GM12801 (cell line): ENCODE results near the gene ZBTB7C.

ENCODE experiments used
- TF ChIP-seq, protein P1 (sequence below): IDR thresholded peaks from one replicate; pipeline ENCODE4 v1.5.1; 2011; ENCODE audit warnings: control low read depth; ENCODE audit not compliant: insufficient read length; ENCODE audit errors: extremely low read depth

The ZBTB7C gene

DNA sequence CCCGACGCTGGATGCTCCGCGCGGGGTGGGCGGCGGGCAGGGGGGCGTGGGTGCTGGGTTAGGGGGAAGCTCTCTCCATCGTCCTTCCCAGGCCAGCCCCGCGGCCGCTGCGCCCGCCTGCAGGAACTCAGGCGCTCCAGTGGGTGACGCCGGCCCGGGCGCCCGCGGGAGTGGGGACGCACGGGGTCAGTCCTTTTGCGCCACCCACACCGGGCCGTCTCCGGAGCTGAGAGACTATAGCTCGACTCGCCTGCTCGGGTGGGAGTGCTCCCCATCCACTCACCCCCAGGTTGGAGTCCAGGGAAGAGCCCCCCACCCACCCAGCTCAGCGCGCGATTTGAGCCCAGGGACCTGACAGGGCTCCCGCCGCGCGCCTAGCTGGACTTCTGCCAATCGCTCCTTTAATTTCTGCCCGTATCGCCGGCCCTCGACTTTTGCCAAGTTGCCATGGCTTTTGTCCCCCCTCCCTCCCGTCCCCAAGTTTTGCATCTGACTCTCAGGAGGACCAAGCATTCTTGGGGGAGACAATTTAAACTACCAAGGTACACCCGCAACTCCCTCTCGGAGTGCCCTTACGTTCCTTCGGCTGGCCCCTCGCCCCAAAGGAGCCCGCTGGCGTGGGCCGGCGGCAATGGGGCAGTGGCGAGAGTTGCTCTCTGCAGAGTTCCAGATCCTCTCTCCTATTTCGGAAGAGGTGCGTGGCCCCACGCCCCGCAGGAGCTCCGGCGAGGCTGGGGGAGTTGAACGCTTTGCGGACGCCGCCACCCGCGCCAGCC lies 272.9 kb downstream of the ZBTB7C start:
- TF ChIP-seq, protein P1, sequence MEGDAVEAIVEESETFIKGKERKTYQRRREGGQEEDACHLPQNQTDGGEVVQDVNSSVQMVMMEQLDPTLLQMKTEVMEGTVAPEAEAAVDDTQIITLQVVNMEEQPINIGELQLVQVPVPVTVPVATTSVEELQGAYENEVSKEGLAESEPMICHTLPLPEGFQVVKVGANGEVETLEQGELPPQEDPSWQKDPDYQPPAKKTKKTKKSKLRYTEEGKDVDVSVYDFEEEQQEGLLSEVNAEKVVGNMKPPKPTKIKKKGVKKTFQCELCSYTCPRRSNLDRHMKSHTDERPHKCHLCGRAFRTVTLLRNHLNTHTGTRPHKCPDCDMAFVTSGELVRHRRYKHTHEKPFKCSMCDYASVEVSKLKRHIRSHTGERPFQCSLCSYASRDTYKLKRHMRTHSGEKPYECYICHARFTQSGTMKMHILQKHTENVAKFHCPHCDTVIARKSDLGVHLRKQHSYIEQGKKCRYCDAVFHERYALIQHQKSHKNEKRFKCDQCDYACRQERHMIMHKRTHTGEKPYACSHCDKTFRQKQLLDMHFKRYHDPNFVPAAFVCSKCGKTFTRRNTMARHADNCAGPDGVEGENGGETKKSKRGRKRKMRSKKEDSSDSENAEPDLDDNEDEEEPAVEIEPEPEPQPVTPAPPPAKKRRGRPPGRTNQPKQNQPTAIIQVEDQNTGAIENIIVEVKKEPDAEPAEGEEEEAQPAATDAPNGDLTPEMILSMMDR, result no peak

DNA sequence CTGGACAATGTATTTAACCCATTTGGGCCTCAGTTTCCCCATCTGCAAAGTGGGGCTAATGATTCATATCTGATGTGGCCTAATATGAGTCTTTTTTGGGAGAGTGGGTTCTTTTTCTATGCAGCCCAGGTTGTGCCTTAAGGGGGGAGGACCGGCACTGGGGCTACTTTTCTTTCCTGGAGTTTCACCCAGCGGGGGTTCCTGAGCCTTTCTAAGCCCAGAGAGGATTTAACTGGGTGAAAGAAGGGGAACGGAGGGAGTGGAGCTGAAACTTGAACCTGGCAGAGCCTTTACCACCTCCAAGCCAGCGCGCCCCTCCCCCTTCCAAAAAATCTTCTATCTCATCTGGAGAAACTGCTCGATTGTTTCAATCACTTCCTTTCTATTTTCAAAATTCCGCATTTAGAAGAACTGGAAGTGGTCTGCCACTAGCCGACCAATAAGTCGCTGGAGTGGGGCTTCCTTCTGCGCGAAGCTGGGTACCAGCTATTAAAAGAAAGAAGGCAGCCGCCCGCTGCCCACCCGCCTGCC lies 273.7 kb downstream of the ZBTB7C start:
- TF ChIP-seq, protein P1, result no peak

DNA sequence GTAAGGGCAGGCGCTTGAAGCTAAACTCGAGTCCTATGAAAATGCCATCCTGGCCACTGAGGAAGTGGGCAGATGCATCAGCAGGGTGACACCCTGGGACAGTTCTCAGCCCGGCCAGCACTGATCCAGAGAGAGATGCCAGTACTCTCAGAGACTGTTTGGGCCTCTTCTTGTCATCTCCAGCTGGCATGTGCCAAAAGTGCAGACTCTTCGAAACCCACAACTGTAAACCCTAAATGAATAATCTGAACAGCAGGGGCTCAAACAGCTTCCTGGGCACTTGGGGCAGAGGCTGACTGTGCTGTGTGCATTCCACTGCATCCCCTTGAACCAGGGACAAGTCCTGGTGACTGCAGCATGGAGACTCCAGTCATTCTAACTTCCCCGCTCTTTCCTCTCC lies 274.6 kb downstream of the ZBTB7C start:
- TF ChIP-seq, protein P1, result no peak

DNA sequence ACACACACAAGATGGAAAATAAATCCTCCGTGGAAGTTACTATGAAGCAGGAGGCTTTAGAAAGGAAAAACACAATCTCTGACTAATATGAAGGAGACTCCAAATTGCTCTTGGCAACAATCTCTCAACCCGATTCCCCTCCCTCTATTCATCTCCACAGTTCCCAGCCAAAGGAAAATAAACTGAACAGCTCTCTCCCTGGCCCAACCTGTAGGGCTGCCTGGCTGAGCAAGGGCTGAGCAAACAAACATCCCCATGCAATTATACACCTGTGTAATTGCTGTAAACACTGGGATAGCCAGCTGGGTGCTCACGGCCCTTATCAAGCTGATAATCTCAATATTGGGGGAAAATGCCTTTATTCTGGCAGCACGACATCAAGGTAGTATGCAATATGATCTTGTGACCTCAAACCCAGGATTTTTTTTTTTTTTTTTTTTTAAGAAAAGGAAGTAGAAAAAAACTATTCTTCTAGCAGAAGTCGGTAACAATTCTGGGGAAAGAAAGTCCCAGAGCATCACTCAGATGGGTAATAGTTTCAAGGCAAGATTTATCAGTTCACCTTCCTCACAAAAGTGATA lies 275.4 kb downstream of the ZBTB7C start:
- TF ChIP-seq, protein P1, result no peak

DNA sequence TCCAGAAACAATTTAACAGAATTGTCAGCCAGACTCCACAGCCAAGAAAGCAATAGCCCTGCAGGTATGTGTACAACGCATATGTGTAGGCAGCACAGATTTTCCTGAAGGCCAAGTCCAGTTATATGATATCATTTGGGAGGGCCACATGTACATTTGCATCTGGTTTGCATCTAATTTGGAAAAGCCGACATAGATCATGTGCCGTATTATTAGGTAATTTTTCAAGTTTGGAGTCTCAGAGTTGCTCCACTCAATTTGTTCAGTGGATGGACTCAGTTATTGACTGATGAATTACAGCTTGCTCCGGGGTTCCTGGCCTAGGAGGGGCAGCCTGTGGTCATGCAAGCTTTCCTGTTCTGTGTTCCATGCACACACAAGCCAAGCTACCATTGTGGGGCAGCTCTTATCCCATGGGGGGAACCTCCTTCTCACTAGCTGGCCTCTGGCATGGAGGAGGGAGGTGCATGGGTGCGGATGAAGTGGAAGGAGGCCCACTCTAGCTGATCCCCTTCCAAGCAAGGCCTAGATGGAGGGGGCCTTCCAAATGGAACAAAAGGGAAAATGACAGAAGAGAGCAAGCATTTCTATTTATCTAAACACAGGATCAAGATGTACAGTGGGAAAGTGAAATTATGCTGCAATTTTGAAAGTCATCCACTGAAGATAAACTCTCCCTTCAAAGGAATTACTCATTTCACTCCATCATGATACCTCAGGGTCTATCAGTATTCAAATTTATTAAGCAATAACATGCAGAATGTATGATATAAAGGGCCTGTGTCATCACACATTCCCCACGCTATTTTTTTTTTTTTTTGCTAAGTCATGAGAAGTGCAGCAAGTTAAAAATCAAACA lies 276.2 kb downstream of the ZBTB7C start:
- TF ChIP-seq, protein P1, result no peak

DNA sequence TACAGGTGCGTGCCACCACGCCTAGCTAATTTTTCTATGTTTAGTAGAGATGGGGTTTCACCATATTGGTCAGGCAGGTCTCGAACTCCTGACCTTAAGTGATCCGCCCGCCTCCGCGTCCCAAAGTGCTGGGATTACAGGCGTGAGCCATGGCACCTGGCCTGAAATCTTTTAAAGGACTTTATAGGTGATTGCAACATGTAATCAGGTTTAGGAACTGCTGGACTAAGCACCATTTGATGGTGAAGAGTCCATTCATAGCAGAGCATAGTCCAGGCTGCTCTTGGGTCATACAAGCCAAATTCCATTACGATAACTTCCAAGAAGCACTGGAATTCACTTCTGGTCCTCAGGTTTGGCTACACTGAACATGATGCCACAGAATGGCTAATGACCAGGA lies 278.1 kb downstream of the ZBTB7C start:
- TF ChIP-seq, protein P1, result no peak

DNA sequence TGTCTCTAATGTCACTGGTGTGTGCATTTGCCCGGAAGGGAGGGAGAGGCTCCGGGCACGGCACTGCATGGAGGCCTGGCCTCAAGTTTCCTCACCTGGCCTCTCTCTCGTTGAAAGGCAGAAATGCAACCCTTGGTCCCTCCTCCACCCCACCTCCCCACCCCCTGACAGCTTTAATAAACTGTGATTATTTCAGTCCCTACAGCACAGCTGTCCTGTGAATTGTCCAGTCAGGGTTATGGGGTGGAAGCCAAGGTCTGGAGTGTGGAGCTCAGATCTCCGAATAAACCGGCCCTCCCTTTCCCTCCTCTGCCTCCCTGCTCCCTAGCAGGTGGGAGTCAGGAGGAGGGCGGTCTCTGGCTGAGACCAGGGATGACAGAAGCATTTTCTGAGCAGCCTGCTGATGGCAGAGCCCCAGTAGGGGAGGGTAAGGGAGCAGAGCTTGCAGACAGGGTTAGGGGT lies 279.5 kb downstream of the ZBTB7C start:
- TF ChIP-seq, protein P1, result no peak
